H1 (cell line): ENCODE data around the gene RCAN2. TPM values are rescaled to one million over a fixed set of nuclear protein-coding genes. Genes with fewer than 3 reads are reported as not detected.

Experiments
- BCL11A ChIP-seq, 2 experiments: IDR thresholded peaks; one replicate each; pipeline ENCODE4 v1.6.1; 2011; ENCODE audit warnings: low read depth in 2 of 2, low read length in 2 of 2, mild to moderate bottlenecking in 2 of 2
- SP4 ChIP-seq: IDR thresholded peaks from 2 replicates; pipeline ENCODE4 v1.6.1; 2012; ENCODE audit warnings: low read length, inconsistent platforms
- polyA plus RNA-seq, 7 experiments: library from polyadenylated mRNA; depleted of rRNA in 3 of 7; stranded (reverse) in 5 of 7; unstranded in 2 of 7; fragments of >200 nt in 5 of 7; fragments of 200-250 nt in 2 of 7; gene quantifications; 1 replicate in 5 of 7; 2 replicates in 1 of 7; 4 replicates in 1 of 7; pipeline versions ENCODE4 v1.2.1 to v1.2.3, GENCODE V29; 2011 to 2013; ENCODE audit warnings: missing spikeins in 2 of 7, mixed read lengths in 2 of 7
- total RNA-seq: library from RNA; stranded (reverse); fragmentation: NEBNext Ultra II Directional; extraction: Animal tissue kit (Norgen Biotek cat#: 25700); gene quantifications from 2 replicates; pipeline ENCODE4 v1.2.1, GENCODE V29; 2021

Gene RCAN2
- total and polyA plus RNA-seq, 2 of the 8 experiments (the other 6 are each of a cell fraction or from before 2014, with no cell fraction given), result 5.0 to 8.5 TPM

DNA sequence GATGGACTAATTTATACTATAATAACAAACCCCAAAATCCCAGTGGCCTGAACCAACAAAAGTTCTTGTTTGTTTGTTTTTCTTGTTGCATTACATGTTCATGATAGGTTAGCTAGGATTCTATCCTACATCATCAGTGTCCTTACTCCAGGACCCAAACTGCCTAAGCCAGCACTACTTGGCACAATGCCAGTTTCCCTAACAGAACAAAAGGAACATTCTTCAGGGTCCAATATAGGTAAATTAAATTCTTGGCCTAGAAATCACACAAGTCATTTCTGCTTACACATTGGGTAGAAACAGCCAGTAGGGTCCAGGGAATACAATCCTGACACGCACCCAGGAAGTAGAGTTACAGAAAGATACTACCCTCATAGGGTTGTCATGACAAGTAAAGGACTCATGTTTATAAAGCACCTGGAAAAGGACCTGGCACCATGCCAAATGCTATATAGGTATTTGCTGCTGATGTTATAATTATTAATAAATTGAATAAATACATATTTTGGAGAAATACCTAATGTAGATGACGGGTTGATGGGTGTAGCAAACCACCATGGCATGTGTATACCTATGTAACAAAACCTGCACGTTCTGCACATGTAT, 38.8 kb downstream of the RCAN2 start (continued):
- TF ChIP-seq BCL11A (IDR thresholded peaks at IDR 0.05; ENCODE audit: low read depth in 2 of 2, low read length in 2 of 2) (no peak), SP4 (no peak)
